Measurements from ENCODE around the gene RAMP2. TPM values are rescaled to one million over a fixed set of nuclear protein-coding genes. Genes with fewer than 3 reads are reported as not detected.

RAMP2 gene
- total RNA-seq, 1 experiment from 2014 or later, result not detected

- ATAC-seq (no peak), DNase-seq (no peak)
- no peaks in the 10 kb centered on the region for H3F3A ChIP-seq (ENCODE audit: low read length, unreplicated experiment)
- H3K79me2 ChIP-seq (ENCODE audit: low read length), result no peaks in the 10 kb centered on the region
- no peaks in the 10 kb centered on the region for H3K9me3 ChIP-seq (ENCODE audit: low read length)
- intact Hi-C loops (cut with micrococcal nuclease), result no loop called here
- no TSS peak for BruUV-seq (replicated peaks)
- no peak overlapping the region for H2AFZ ChIP-seq (ENCODE audit: low read length)
- POLR2A ChIA-PET (ENCODE audit: unreplicated experiment), result no interaction called here
- no peak overlapping the region for H3K27ac ChIP-seq (ENCODE audit: low read length)
- H3K9me2 ChIP-seq (replicated peaks; ENCODE audit: low read length), result no peaks in the 10 kb centered on the region
- CTCF ChIA-PET, result no interaction called here
- no peaks in the 10 kb centered on the region for H3K36me3 ChIP-seq (ENCODE audit: low read depth, low read length)
- no peaks in the 10 kb centered on the region for H4K20me1 ChIP-seq (ENCODE audit: low read length)
- no peak overlapping the region for H3K4me2 ChIP-seq (ENCODE audit: low read length)
- TF ChIP-seq EZH2 (IDR thresholded peaks at IDR 0.05; ENCODE audit: low read length, unreplicated experiment) (no peak), CTCF (conservative IDR thresholded peaks at IDR 0.05; ENCODE audit: low read depth, low read length) (no peak), EZH2phosphoT487 (IDR thresholded peaks at IDR 0.05; ENCODE audit: borderline replicate concordance, low read length) (no peak)
- H3K4me3 ChIP-seq (ENCODE audit: low read length), result no peak overlapping the region
- H3K4me1 ChIP-seq (ENCODE audit: insufficient read depth, low read length), result peaks cover 14% of the 10 kb centered on the region
- H3K27me3 ChIP-seq (ENCODE audit: low read length), result no peaks in the 10 kb centered on the region
- H3K9ac ChIP-seq (ENCODE audit: low read length), result no peak overlapping the region
Measured at GRCh38 chr17:42750739-42751344, 10.2 kb upstream of the RAMP2 start.

DNA sequence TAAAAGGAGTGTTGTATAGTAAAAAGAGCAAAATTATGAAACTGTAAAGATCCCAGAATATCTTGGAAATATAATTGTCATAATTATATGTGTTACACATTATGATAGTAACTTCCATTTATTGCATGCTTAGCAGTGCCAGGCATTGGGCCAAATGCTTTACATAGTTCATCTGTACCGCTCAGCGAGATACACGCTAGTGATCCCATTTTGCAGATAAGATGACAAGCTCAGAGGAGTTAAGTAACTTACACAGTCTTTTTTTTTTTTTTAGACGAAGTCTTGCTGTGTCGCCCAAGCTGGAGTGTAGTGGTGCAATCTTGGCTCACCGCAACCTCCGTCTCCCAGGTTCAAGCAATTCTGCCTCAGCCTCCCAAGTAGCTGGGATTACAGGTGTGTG lies 9.4 kb upstream of the RAMP2 start:
- Histone ChIP-seq H3K36me3 (ENCODE audit: low read depth, low read length) (no peaks in the 10 kb centered on the region), H3K4me3 (ENCODE audit: low read length) (no peak overlapping the region), H2AFZ (ENCODE audit: low read length) (no peak overlapping the region), H3K4me1 (ENCODE audit: insufficient read depth, low read length) (peaks cover 14% of the 10 kb centered on the region), H3K4me2 (ENCODE audit: low read length) (no peak overlapping the region), H3F3A (ENCODE audit: low read length, unreplicated experiment) (no peaks in the 10 kb centered on the region), H3K27me3 (ENCODE audit: low read length) (no peaks in the 10 kb centered on the region), H3K79me2 (ENCODE audit: low read length) (no peaks in the 10 kb centered on the region), H3K9me2 (replicated peaks; ENCODE audit: low read length) (no peaks in the 10 kb centered on the region), H3K27ac (ENCODE audit: low read length) (no peak overlapping the region), H3K9ac (ENCODE audit: low read length) (no peak overlapping the region), H3K9me3 (ENCODE audit: low read length) (no peaks in the 10 kb centered on the region), H4K20me1 (ENCODE audit: low read length) (no peaks in the 10 kb centered on the region)
- intact Hi-C loops (cut with micrococcal nuclease), result no loop called here
- ChIA-PET POLR2A (ENCODE audit: unreplicated experiment) (no interaction called here), CTCF (no interaction called here)
- ATAC-seq, result no peak
- no TSS peak for BruUV-seq (replicated peaks)
- DNase-seq, result no peak
- TF ChIP-seq EZH2phosphoT487 (IDR thresholded peaks at IDR 0.05; ENCODE audit: borderline replicate concordance, low read length) (no peak), CTCF (conservative IDR thresholded peaks at IDR 0.05; ENCODE audit: low read depth, low read length) (no peak), EZH2 (IDR thresholded peaks at IDR 0.05; ENCODE audit: low read length, unreplicated experiment) (no peak)

DNA sequence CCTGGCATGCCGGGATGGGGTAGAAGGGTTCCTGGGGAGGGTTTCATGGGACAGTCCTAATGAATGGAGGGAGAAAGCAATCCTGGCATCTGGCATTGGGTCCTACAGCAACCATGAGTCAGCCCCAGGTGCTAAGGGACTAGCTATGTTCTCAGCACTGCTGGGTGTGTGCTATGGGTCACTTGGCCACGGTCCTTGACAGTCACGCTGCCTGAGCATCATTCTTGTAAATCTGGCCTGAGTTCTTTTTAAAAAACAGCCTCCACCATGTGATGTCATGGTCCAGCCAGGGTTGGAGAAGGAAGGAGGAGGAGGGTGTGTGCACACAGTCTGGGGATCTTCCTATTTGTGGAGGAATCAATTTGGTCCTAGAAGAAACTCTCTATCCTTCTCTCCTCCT lies 6.2 kb upstream of the RAMP2 start:
- DNase-seq (peak; percentile 70), ATAC-seq (peak; percentile 87)
- TF ChIP-seq EZH2phosphoT487 (IDR thresholded peaks at IDR 0.05; ENCODE audit: borderline replicate concordance, low read length) (no peak), EZH2 (IDR thresholded peaks at IDR 0.05; ENCODE audit: low read length, unreplicated experiment) (no peak), CTCF (conservative IDR thresholded peaks at IDR 0.05; ENCODE audit: low read depth, low read length) (no peak)
- POLR2A ChIA-PET (ENCODE audit: unreplicated experiment), result interaction anchor here (1.0 kb wide), 1 partner anchor 19 kb away, joined by 3 read pairs; no protein-coding TSS in a partner anchor
- H3K27me3 ChIP-seq (ENCODE audit: low read length), result no peaks in the 10 kb centered on the region
- no peak overlapping the region for H3K4me2 ChIP-seq (ENCODE audit: low read length)
- CTCF ChIA-PET, result interaction anchor here (1.0 kb wide), 1 partner anchor 9 kb away, joined by 5 read pairs; no protein-coding TSS in a partner anchor
- H3K9ac ChIP-seq (ENCODE audit: low read length), result no peak overlapping the region
- H3K27ac ChIP-seq (ENCODE audit: low read length), result no peak overlapping the region
- intact Hi-C loops (cut with micrococcal nuclease), result no loop called here
- H3K79me2 ChIP-seq (ENCODE audit: low read length), result no peaks in the 10 kb centered on the region
- H3K9me2 ChIP-seq (replicated peaks; ENCODE audit: low read length), result no peaks in the 10 kb centered on the region
- H3K4me1 ChIP-seq (ENCODE audit: insufficient read depth, low read length), result peaks cover 7% of the 10 kb centered on the region; the same call in 1 of the 2 replicates
- H3F3A ChIP-seq (ENCODE audit: low read length, unreplicated experiment), result no peaks in the 10 kb centered on the region
- H3K36me3 ChIP-seq (ENCODE audit: low read depth, low read length), result no peaks in the 10 kb centered on the region
- no peak overlapping the region for H2AFZ ChIP-seq (ENCODE audit: low read length)
- H4K20me1 ChIP-seq (ENCODE audit: low read length), result no peaks in the 10 kb centered on the region
- no peak overlapping the region for H3K4me3 ChIP-seq (ENCODE audit: low read length)
- no peaks in the 10 kb centered on the region for H3K9me3 ChIP-seq (ENCODE audit: low read length)
- BruUV-seq (replicated peaks), result no TSS peak

Data from PC-3 (cell line).